Caki2 (cell line): Measurements from ENCODE around the gene ZNF813. TPM values are rescaled to one million over a fixed set of nuclear protein-coding genes. Genes with fewer than 3 reads are reported as not detected.
"Not testable (repeated sequence)": the region's sequence is repeated elsewhere in the genome, so short reads cannot be mapped to it uniquely, and the experiment has no call there.

Source experiments
- DNase-seq: peaks from one replicate; pipeline ENCODE4 v3.0.0-alpha.2; 2015; ENCODE audit warnings: low read depth
- in situ Hi-C: cut with HindIII; loops from 2 replicates; pipeline ENCODE4 v1.10.0; 2016; ENCODE audit warnings: low sequenced_read_pairs, low pct_unique_long_range_greater_than_20kb, mixed read lengths
- total RNA-seq: library from RNA; depleted of rRNA; stranded (reverse); fragments of >200 nt; shearing (Covaris generic); gene quantifications from 2 replicates; pipeline ENCODE4 v1.2.3, GENCODE V29; 2014; ENCODE audit warnings: low replicate concordance

Gene ZNF813
- total RNA-seq, 1 experiment from 2014 or later = not detected

DNA sequence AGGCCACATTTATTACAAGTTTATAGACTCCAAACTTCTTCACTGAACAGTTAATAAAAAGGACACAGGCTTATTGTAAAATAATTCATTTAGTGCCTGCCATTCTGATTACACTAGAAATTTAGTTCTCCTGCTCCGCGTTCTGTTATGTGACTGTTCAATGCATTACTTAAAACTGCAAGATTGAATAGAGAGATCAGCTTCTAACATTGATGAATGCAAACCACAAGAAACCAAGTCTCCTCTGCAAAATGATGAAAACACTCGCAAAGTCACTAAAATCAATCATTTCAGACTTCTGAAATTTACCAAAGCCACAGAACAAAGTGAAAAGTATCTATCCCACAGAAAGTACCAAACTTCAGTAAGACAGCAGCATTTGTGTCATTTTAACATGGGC, 47.5 kb downstream of the ZNF813 start:
- in situ Hi-C loops, DNase-seq: not testable (repeated sequence)

DNA sequence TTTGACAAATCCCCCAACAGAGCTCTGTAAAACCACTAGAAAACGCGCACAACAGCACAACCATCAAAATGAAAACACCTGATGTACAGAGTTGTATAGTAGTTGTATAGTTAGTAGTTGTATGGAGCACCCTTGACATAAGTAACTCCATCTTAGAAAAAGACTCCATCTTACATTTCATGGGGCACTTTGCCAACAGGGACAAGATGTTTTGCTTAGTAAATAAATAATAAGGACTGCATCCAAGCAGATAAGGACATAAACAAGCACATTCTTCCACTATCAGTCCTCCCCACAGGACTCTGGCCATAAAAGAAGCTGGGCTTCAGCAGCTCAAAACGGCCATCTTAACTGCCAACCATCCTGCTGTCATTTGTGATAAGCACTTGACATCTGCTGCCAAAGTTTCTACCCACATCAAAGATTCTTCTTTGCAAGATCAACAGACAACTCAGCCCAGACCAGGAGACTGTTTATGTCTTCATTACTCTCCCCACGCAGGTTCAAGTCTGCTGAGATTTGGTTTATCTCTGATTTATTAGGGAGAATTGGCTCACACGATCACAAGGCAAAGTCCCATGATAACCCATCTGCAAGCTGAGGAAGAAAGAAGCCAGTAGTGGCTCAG, 49.7 kb downstream of the ZNF813 start:
- in situ Hi-C loops = no loop called here
- DNase-seq = no peak

DNA sequence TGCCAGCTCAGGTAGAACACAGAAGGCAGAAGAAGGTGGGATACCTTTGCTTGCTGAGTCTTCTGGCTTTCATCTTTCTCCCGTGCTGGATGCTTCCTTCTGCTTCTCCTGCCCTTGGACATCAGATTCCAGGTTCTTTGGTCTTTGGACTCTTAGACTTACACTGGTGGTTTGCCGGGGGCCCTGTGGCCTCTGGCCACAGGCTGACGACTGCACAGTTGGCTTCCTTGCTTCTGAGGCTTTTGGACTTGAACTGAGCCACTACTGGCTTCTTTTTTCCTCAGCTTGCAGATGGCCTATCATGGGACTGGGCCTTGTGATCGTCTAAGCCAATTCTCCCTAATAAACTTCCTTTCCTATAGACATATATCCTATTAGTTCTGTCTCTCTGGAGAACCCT, 50.6 kb downstream of the ZNF813 start:
- DNase-seq = no peak
- in situ Hi-C loops = no loop called here

DNA sequence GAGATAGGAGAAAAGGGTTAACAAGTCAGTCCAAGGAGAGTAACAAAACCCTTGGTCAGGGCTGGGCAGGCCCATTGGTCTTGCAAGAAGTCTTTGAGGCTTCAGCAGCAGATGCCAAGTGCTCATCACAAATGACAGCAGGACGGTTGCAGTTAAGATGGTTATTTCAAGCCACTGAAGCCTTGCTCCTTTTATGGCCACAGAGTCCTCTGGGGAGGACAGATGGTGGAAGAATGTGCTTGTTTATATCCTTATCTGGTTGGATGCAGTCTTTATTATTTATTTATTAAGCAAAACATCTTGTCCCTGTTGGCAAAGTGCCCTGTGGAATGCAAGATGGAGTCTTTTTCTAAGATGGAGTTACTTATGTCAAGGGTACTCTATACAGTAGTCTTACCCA, 51.2 kb downstream of the ZNF813 start:
- no peak for DNase-seq
- in situ Hi-C loops = no loop called here

DNA sequence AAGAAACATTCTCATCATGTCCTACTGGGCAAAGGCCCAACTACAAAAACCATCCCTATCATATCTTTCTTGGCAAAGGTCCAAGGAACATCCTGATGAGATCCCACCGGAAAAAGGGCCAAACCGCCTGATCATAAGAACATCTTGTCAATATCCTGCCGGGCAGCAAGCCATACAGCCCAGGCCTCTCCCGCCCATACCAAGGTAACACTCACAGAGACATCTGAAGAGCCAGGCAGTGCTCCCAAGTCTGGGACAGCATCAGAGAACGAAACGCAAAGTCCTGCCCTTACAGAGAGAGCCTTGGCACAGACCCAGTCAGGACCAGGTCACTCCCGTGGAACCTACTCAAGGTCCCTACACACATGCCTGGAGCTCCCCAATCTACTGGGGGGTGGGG, 51.9 kb downstream of the ZNF813 start:
- no peak for DNase-seq
- in situ Hi-C loops = no loop called here

DNA sequence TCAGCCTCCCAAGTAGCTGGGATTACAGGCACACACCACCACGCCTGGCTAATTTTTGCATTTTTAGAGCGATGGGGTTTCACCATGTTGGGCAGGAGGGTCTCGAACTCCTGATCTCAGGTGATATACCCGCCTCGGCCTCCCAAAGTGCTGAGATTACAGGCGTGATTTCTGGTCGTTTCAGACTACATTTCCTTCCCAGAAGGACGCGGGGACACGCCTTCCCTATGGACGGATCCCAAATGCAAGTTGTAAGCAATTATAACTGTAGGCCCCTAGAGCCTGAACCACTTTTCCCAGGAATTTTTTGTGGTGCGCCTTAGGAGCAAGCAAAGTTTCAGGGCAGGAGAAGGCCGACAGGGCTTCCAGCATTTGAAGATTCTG, 52.6 kb downstream of the ZNF813 start:
- no peak for DNase-seq
- in situ Hi-C loops = no loop called here

DNA sequence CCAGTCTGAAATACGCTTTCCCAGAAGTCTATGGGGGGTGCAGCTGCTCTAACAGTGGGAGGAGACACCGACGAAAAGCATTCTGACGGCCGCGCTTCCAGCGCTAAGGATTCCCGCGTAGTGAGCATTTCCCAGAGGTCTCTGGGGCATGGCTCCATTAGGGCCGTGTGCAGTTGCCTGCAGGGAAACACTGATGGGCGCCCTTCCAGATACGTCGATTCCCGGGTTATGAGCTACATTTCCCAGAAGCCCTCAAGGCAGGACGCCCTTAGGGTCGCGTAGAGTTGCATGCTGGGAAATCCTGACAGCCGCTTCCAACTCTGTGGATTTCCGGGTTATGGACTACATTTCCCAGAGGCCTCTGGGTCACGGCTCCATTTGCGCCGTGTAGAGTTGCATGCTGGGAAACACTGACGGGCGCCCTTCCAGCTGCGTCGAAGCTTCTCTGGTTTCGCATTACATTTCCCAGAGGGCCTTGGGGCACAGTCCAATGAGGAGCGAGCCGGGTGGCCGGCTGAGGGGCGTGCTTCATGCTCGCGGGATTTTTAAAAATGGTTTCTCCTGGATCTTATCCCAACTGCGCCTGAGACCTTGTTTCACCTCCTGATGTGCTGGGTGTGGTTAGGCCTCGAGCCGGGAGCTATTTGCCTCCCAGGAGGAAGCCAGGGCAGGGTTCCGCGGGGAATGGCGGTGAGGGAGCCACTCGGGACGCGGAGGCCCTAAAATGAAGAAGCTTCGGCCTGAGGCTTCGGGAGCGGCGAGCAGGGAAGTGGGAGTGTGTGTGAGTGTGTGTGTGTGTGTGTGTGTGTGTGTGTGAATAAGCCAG, 53.2 kb downstream of the ZNF813 start:
- in situ Hi-C loops = no loop called here
- peak; percentile 91 for DNase-seq

DNA sequence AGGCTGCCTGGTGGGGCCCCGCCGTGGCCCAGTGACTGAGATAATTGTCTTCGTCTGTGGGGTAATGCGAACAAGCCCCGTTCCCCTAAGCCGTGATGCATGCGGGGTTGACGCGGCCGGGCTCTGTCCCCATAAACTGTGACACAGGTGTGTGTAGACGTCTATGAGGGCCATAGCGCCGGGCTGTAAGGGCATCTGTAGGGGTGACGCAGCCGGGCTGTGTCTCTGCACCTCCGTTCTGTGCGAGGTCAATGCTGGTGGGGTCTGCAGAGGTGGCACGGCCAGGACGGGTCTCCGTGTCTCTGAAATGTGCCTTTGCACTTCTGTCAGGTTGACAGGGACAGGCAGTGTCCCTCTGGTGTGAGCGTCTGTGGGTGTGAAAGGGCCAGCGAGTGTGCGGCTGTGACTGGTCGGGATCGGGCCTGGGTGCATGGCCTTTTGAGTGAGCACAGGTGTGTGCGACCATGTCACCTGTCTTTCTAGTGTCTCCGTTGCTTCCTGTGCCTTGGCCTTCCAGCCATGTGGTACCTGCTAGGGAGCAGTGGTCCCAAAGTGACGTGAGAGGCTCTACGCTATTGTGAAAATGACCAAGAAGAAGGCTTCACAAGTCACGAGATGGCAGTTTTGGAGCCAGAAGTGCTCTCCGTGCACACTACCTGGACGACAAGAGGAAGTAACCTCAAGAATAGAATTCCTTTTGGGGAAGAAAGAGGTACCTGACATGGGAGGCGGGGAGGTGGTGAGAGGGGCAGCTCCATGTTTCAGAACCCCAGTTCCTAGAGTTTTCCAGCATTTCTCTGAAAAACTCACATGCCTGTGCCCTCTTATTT, 54.1 kb downstream of the ZNF813 start:
- in situ Hi-C loops = no loop called here
- DNase-seq = no peak

DNA sequence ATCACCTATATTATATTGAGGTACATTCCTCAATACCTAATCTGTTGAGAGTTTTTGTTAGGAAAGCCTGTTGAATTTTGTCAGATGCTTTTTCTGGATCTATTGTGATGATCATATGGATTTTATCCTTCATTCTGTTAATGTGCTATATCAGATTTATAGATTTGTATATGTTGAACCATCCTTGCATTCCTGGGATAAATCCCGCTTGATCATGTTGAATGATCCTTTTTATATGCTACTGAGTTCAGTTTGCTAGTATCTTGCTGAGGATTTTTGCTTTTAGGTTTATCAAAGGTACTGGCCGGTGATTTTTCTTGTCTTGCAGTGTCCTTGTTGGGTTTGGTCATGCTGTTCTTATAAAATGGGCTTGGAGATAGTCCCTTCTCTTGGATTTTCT, 58.4 kb downstream of the ZNF813 start:
- in situ Hi-C loops = no loop called here
- no peak for DNase-seq

DNA sequence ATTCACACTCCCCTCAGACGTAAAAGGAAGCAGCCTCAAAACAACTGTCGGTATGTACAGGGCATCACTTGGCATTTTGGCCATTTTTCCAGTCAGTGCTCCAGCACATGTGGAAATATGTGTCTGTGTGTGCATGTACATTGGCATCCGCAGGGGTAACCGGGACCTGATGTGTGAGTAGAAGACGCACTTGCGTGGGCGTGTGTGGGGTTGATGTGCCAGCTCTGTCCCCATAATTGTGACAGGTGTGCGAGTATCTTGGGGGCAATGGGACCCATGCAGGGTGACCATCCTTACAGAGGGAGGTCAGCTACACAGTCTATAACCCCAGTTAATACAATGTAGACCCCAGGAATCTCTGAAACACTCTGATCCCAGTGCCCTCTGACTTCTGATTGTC, 63.1 kb downstream of the ZNF813 start:
- no peak for DNase-seq
- in situ Hi-C loops = no loop called here

DNA sequence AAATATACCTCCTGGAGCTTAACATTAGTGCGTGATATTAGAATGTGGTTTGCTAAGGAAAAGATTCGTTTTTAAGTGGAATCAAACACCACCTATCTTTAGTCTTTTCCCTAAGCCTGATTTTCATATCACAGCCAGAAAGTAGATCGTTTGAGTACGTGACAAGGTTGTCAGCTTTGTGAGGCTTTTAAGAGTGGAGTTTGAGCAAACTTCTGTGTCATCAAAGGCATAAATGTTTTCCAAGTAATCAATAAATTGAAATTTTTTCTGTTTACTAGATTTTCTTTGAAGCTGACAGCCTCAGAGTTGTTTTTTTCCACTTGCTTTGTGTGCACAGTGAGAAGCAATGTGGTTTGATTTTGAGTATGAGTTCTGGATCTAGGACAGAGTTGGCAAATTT, 63.9 kb downstream of the ZNF813 start:
- in situ Hi-C loops = no loop called here
- no peak for DNase-seq

DNA sequence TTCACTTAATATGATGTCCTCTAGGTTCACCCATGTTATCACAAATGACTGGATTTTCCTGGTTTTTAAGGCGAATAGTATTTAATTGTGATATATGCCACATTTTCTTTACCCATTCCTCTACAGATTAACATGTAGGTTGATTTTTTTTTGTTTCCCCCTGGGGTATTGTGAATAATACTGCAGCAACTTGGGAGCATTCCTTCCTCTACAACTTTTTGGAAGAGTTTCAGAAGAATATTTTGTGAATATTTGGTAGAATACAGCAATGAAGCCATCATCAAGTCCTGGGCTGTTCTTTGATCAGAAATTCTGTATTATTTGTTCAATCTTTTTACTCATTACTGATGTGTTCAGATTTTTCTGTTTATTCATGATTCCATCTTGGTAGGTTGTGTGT, 64.8 kb downstream of the ZNF813 start:
- in situ Hi-C loops = no loop called here
- no peak for DNase-seq

DNA sequence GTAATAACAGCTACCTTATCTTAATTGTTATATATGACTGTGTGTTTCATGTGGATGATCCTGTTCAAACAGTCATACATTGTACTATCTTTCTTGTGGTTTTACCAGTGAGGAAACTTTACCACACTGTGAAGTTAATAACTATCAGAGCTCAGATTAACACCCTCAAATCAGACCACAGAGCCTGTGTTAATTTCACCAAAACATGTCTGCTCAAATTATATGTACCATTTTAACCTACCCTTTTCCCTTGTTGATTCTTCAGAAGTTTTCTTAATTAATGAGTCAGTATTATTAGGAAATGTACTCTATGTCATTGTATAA, 68.7 kb downstream of the ZNF813 start:
- in situ Hi-C loops = no loop called here
- DNase-seq = no peak

DNA sequence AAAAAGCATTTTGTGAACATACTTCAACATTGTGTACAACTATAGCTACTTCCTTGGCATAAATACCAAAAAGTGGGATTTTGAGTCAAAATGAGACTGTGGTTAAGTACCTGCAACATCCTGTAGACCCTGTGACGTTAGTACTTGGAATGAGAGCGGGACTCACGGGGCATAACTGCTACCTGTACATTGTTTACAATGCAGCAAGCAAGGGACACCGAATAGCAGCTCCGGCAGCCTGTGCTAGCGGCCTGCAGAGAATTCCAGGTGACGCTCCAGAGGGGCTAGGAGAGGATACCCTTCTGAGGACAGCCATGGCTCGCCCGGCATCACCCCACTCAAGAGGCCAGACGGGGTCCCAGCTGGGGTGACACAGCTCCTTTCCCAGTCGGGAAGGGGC, 69.6 kb downstream of the ZNF813 start:
- no peak for DNase-seq
- in situ Hi-C loops = no loop called here

DNA sequence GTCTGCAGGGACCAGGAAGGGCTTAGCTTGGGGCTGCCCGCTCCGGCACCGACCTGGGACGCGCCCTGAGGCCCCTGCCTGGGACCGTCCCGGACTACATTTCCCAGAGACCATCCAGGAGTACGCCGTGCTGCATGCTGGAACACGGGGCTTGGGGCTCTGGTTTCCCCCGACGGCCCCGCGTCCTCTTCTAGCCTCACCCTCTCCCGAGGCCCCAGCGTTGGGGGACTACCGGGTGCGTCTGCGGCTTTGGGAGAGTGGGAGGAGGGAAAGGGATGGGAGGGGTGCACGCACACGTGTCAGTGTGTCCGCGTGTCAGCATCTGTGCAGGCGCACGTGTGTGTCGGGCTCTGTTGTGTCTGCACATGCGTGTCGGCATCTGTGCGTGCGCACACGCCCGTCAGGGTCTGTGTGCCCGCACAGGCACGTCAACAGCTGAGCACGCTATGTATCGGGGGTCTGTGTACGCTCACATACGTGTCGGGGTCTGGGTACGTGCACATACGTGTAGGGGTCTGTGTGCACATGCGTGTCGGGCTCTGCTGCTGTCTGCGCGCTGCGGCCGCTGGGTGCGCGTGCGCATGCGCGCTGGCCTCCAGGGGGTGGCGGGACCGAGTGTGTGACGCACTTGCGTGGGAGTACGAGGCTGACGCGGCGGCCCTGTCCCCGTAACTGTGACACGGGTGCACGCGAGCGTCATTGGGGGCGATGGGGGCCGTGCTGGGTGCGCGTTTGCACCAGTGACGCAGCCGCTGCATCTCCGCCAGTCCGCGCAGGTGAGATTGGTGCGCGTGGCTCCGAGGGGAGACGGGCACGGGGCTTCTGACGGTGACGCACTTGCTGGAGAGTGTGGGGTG, 70.2 kb downstream of the ZNF813 start, which contains the start of gene ZNF331:
Gene ZNF331, plus strand, starts transcription at position 625 of the 857 bp plus-strand sequence. CDS start 31,232 bp downstream, outside the sequence.
- in situ Hi-C loops = no loop called here

DNA sequence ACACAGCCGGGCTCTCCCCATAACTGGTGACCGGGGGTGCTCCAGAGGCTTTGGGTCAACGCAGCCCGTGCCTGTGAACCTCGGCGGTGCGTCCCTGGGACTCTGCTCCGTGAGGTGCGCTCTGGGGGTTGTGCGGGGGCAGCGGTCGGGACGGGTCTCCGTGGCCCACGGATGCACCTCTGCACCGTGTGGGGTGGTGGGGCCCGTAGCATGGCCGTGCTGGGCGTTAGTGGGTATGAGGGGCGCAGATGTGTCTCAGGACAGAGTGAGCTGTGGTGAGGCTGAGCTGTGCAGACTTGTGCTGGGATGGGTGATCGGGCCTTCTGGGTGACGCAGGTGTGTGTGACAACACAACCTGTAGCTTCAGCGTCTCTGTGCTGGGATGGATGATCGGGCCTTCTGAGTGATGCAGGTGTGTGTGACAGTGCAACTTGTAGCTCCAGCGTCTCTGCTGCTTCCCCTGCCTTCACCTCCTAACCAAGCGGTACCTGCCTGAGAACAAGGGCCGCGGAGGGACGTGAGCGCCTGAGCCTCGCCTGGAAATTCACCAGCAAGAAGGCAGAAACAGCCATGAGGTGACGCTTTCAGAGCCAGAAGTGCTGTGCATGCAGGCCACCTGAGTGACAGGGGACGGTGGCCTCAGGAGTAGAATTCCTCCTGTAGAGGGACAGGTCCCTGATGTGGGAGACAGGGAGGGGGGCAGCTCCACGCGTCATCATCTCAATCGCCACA, 71.0 kb downstream of the ZNF813 start:
- DNase-seq = no peak
- in situ Hi-C loops = no loop called here

More for the DNA sequence above, 70.2 kb downstream of the ZNF813 start, which contains the start of gene ZNF331:
- peak; percentile 82 for DNase-seq

DNA sequence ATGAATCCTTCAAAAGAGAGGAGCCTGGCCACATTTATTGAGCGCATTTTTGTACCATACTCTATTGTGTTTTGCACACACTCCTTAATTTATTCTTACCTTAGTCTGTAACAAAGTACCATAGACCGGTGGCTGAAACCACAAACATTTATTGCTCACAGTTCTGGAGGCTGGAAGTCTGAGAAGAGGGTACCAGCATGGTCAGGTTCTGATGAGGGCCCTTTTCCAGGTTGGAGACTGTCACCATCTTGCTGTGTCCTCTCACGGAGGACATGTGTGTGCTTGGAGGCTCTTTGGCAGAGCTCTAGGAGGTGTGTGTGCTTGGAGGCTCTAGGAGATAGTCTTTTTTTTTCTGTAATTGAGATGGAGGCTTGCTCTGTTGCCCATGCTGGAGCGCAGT, 72.6 kb downstream of the ZNF813 start:
- in situ Hi-C loops = no loop called here
- no peak for DNase-seq

DNA sequence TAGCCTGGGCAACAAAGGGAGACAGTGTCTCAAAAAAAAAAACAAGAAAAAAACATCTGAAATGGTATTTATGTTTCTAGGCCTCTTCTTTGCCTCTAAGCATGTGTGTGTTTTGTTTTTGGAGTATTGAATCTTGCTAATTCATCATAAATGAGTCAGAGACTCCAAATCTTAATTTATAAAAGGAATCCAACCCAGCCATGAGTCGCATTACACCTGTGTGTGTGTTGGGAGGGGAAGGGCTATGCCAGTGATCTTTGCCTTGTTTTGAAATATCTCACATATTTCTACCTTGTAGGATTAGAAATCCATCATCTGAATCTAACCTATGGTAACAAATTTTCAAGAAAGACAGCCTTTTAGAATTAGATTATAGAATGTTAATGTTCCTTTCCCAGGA, 74.4 kb downstream of the ZNF813 start:
- no peak for DNase-seq
- in situ Hi-C loops = no loop called here
